ENCODE results near the gene PACRG.

- TF ChIP-seq EZH2 (IDR thresholded peaks at IDR 0.05; ENCODE audit: insufficient read depth, poor library complexity, severe bottlenecking): no peak
- TF ChIP-seq EZH2phosphoT487 (IDR thresholded peaks at IDR 0.05; ENCODE audit: insufficient read depth, low read depth): no peak
Observed at GRCh38 chr6:163136681-163137397, 409.1 kb downstream of the PACRG start.
